HG02798 (cell line): Measurements from ENCODE around the gene GOSR2.

ENCODE experiments used
- ATAC-seq: cut with Tn5 transposase; IDR thresholded peaks from one replicate; pipeline ENCODE4 v1.9.1; 2021; ENCODE audit warnings: mild to moderate bottlenecking; ENCODE audit not compliant: unreplicated experiment, poor library complexity

Gene GOSR2

DNA sequence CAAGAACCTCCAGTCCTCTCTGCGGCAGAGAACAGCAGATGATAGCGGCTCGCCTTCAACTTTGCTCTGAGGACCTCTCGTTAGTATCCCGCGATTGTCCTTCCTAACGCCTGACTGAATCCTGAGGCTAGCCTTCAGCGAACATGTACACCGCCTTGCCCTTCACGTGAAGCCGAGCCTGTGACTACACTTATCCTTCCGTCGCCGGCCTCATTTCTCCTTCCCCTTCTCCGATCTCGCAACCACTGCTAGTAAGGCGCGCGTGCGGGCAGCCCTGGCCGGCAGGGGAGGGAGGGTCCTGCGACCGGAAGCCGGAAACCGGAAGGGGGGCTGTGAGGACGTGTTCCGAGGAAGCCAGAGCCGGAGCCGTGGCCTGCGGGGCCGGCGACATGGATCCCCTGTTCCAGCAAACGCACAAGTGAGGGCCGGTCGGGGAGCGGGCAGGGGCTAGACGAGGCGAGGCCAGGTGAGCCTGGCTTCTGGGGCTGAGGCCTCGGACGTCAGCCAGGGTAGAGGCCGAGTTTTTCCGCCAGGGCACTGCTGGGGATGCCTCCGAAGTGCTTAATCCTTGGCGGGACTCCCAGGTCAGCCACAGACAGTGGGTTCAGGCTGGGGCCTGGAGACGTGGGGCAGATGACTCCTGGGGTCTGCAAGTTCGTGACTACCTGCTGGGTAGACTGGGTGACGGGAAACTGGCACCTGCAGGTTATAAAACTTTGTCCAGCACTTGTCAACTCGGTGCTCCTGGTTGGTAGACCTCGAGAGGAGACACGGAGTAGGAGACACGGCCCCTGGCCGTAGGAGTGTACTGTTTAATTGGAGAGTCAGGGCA is at the start of gene GOSR2:
Gene GOSR2, plus strand, starts transcription at position 357 of the 832 bp plus-strand sequence. Its CDS starts 33 bp downstream, at position 390.
- ATAC-seq = peak; percentile 95

DNA sequence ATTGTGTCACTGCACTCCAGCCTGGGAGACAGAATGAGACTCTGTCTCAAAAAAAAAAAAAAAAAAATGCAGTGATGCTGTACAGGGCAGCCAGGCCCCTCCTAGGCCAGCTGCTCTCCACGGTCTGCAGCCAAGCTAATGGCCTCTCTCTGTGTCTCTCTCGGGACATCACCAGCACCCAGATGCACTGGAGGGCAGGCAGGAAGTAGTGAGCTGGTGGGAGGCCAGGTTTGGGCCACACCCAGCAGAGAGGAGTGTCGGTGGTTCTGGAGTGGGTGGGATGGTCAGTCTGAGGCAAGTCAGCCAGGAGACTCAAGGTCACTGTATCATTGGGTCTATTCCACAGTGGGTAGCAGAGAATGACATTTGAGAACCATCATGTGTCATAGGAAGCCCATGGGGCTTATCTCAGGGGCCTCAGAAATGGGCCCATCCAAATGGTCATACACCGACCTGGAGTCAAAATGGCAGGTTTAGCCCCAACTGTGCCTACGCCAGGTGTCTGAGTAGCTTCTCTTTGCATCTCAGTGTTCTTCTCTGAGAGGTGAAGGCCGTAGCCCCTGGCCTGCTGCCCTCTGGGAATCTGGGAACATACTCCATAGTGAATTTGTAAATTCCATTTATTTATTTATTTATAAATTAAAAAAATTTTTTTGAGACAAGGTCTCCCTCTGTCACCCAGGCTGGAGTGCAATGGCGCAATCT is 48.9 kb upstream of the GOSR2 start:
- ATAC-seq = no peak

DNA sequence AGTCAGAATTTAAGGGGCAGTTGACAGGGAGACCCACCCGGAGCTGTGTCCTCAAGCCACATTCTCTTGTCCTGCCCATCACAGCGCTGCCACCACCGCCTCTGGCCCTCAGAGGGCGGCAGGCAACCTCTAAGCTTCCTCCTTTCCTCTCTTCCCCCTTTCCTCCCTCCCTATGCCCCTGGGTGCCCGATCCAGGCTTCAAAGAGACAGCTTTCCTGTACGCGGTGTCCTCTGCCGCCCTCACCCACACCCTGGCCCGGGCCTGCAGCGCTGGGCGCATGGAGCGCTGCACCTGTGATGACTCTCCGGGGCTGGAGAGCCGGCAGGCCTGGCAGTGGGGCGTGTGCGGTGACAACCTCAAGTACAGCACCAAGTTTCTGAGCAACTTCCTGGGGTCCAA is 48.1 kb upstream of the GOSR2 start:
- ATAC-seq = no peak

DNA sequence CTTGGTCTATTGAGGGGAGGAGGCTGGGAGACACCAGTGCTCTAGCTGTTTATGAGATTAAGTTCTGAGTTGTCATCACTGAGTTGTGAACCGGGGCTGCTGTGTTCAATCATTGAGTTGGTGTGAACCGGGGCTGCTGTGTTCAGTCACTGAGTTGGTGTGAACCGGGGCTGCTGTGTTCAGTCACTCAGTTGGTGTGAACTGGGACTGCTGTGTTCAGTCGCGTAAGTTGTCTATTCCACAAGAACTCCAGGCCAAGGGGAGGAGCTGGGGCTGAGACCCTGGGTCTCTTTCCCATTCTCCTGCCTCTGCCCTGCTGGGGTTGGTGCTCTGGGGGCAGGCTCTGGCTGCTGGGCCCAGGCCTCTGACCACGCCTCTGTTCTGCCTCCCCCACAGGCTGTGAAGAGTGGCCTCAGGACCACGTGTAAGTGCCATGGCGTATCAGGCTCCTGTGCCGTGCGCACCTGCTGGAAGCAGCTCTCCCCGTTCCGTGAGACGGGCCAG is 47.1 kb upstream of the GOSR2 start:
- no peak for ATAC-seq

DNA sequence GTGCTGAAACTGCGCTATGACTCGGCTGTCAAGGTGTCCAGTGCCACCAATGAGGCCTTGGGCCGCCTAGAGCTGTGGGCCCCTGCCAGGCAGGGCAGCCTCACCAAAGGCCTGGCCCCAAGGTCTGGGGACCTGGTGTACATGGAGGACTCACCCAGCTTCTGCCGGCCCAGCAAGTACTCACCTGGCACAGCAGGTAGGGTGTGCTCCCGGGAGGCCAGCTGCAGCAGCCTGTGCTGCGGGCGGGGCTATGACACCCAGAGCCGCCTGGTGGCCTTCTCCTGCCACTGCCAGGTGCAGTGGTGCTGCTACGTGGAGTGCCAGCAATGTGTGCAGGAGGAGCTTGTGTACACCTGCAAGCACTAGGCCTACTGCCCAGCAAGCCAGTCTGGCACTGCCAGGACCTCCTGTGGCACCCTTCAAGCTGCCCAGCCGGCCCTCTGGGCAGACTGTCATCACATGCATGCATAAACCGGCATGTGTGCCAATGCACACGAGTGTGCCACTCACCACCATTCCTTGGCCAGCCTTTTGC is 46.5 kb upstream of the GOSR2 start:
- no peak for ATAC-seq

DNA sequence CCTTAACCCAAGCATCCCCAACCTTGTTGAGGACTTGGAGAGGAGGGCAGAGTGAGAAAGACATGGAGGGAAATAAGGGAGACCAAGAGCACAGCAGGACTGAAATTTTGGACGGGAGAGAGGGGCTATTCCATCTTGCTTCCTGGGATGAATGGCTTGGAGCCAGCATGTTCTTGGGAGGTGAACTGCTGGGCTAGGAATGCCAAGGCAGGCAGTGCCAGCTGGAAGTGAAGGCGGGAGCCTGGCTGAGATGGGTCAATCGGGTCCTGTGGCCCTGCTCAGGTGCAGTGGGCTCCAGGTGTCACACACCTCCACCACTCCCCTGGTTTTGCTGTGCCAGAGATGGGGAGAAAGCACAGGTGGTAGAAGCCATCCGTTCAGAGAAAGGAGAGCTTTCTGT is 46.0 kb upstream of the GOSR2 start:
- ATAC-seq = no peak

DNA sequence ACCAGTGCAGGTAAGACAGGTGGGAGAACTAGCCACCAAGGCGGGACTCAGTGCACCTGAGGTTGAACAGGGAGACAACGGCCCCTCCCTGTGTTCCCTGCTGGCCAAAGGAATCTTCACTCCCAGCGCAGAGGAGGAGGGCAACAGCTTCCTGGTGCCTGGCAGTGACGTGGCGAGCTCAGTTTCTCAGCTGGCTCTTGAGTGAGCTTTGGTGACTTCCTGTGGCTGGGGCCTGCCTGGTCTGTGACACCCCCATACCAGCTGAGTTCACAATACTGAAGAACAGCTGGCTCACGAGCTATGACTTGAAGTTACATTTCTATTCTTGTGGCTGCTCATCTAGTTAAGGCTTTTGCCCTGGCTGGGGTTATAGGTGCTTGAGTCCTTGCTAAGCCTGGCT is 45.5 kb upstream of the GOSR2 start:
- no peak for ATAC-seq

DNA sequence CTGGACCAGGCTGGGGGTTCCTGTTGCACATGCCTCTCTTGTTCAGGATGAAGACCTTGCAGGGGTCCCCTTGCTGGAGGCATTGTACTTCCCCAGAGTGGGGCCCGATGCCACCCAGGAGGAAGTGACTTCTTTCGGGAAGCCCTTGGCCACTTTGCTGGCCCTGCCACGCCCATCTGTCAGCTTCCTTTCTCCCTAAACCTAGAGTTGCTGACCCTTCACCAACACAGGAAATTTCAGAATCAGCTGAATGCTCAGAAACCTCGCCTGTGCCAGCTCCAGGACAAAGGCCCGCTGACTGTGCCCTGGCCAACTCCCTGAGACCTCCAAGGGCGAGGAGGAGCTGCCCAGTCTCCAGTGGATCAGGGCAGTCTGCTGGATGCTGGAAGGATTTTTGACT is 44.9 kb upstream of the GOSR2 start:
- ATAC-seq = no peak

DNA sequence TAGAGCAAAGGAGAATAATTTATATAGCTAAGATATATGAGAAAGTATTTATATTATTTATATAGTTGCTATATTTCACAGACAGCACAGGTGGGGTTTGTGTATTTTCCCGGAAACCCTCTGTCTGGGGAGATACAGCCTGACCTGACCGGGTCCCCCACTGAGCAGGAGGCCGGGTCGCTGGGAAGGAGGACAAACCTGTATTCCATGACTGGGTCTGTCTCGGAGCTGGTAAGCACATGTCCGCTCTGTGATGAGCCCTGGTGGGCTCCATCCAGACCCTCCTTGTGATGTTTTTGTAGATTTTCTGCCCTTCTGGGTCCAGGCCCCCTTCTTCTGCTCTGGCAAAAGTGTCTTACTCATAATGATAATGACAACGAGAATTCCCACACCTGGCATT is 43.9 kb upstream of the GOSR2 start:
- ATAC-seq = no peak

DNA sequence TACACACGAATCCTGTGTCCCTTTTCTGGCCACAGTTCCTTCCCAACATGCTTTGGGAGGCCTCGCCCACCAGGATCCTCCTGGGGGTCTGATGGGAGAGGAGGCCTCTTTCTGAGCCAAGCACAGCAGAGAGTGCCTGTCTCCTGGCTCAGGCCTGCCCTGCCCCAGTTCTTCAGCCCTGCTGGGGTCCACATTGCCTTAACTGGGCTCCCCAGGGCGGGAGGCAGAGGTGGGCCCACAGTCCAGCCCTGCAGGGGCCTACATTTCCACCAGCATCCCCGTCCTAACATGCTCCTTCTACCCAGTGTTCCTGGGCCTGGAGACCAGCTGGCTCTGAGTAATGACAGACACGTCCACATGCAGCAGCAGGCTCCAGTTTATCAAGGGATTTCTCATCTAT is 41.9 kb upstream of the GOSR2 start:
- no peak for ATAC-seq

DNA sequence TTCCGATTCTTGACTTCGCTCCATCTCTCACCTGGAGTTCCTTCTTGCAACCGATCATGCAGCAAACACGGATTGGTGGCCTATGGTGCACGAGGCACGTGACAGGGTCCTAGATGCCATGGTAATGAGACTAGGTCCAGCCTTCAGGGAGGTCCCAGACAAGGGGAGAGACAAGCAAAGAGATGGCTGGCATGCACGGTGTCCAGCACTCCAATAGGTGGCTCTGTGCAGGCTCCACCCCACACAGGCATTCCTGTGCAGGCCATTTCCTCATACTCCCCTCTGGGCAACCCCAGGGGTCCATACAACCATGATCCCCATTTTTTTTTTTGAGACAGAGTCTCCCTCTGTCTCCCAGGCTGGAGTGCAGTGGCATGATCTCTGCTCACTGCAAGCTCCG is 40.3 kb upstream of the GOSR2 start:
- no peak for ATAC-seq

DNA sequence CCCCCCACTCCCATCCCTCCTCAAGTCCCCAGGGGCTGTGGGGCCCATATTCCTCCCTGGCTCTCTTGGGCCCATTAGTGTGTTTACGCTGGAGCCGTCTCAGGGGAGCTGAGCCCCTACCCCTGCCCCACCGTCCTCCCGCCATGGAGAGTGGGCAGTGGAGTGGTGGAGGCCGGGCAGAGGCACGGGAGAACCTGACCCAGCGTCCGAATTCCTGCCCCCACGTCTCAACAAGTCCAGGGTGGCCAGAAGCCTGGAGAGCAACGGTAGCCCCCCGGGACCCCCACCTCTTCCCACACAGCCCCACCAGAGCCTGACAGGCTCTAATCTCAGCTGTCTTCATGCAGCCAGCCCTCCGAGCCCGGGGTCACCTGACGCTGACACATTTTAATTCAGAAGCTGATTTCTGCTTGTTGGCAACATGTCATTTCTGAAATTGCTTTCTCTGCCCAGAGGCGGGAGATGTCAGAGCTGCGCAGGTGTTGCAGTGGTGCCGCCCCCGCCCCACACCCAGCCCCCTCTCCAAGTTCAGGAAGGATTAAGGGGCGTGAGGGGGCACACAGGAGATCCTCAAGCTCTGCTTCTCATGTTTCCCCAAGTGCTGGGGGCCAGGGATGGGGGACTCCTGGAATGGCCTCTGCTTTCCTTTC is 39.0 kb upstream of the GOSR2 start:
- no peak for ATAC-seq

DNA sequence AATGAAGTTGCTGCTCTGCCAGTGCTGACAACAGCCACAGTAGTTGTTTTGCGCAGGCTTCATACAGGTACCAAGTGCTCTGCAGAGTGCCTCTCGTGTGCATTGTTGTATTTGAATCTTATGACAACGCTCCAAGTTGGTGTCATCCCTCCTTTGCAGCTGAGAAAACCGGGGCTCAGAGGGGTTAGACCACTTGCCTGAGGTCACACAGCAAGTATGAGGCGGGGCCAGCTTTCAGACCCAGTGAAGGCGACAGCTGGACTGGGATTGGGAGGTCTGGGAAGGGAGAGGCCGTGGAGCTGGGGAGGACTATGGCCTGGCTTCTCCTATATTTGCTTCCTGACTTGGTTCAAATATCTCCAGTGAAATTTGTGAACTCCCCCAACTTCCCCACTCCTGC is 38.4 kb upstream of the GOSR2 start:
- ATAC-seq = no peak

DNA sequence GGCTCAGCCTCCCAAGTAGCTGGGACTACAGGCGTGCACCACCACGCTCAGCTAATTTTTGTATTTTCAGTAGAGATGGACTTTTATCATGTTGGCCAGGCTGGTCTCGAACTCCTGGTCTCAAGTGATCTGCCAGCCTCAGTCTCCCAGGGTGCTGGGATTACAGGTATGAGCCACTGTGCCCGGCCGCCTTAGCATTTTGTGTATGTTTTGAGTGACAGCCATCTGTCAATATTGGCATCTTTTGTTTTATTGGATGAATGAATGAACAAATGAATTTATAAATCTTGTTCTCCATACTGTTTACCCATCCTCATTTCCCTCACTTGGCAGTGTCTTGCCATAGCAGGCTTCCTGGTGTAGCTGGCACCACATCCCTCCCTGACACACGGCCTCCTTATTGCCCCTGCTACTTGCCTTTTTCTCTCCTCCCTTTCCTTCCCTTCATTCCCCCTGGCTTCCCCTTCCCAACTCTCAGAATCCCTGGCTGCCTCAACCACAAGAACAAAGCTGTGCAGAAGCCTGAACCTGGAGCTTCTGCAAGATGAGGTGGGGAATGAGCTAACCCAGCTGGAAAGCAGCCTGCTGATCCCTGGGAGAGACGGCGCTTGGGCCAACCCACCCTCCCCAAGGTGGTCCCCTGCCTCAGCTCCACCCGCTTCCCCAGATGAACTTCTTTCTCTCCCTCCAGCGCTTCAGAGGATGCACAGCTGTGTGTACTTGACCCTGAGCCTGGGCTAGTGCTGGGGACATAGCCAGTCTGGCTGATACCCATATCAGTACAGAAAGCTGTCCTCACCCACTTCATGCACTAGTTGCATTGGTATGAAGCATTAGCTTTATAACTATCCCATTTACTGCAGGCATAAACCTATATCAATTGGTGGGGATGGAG is 37.3 kb upstream of the GOSR2 start:
- no peak for ATAC-seq

DNA sequence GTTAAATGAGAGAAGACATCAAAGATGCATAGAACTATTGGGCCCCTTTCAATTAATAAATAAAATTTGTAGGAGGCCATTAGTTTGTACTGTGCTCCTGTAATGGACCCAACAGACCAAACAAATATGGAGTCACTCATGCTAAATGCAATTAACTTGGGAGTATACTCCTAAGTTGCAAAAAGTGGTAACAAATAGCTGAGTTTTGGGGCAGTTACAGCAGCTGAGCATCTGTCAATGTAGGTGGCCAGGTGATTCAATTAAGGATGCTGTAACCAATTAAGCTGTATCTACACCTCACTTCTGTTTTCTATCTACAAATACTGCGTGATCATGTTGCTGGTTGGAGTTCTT is 36.7 kb upstream of the GOSR2 start:
- no peak for ATAC-seq

DNA sequence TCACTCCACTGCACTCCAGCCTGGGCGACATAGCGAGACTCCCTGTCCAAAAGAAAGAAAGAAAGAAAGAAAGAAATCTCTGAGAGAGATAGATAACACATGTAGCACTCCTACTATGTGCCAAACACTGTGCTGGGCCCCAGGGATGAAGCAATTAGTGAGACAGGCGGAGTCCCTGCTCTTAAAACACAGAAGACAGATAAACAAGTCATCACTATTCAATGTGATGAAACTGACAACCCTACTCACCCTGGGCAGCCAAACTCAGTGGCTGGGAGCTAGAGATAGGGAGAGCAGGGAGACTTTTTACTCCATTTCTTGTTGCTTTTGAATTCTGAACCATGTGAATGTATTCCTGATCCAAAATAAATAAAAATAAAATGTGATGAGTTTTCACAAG is 35.2 kb upstream of the GOSR2 start:
- no peak for ATAC-seq

DNA sequence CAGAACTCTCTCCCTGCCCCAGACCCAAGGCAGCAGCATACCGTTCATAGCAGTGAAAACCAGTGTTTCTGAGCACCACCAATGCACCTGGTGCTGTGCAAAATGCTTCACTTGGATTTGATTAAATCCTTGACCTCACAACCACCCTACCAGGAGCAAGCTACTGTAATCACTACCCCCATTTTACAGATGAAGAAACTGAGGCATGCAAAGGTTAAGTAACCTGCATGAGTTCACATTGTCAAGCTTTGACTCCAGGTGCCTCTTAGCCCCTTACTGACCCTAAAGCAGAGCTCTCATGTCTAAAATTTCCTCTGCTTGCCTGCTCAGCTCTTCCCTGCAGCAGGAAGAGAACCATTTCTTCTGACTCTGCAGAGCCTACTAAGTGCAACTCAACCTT is 34.2 kb upstream of the GOSR2 start:
- ATAC-seq = no peak

DNA sequence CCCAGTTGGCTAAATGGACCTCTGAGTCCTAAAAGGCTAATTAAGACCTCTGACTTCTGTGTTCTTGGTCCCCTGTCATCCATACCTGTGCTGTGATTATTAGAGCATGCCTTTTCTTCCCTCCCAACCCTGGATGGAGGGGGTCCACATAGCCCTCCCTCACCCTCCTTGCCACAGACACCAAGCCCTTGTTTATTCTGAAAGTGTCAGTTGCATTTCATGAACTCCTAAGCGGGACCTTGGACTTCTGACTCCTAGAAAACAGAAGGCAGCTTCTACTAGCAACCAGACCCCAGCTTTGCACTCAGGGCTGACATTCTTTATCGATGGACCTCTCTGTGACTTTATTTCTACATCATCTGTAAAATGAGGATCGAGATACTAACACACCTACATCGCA is 33.4 kb upstream of the GOSR2 start:
- no peak for ATAC-seq

DNA sequence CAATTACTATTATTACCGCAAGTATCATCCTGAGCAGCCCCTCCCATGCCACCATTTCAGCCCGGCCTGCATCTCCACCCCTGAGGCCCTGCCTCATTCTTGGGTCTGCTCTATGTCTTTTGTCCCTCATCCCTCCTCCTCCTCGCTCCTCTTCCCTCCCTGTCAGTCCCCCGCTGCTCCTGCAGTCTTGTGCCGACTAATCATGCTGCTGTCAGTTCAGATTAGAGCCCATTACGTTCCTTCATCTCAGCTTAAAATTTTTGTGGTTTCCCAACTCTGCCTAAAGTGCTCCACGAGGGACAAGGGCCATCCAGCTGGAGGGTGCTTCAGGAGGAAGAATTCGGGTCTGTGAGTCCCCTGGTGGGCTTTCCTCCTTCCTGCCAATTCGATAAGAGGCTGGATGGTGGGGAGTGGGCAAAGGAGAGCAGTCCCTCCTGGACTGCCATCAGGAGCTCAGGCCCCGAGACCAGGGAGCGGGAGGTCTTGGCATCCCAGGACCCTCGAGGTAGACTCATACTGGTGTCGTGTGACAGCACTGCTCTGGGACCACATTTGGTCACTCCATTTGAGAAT is 32.9 kb upstream of the GOSR2 start:
- no peak for ATAC-seq

DNA sequence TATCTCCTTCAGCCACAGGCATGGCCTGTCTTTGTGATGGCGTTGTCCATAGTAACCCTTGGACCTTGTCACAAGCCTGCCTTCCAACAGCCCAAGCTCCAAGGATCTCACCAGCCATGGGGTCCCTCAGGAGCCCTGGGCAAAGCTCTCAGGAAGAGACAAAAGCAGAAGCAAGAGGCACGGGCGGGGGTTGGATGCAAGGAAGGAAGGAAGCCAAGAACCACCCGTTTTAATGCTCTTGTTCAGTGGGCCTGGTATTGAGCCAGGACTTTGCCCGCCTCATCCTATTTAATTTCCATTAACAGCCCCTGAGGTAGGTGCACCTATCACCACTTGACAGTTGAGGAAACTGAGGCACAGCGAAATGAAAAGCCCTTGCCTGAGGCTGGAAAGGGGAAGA is 32.3 kb upstream of the GOSR2 start:
- no peak for ATAC-seq
